Lower leg skin (tissue), 3 donors: ENCODE results near the gene NEDD4L.

Experiments used
- CTCF ChIP-seq, 3 donors: fragments of 450-650 bp; IDR thresholded peaks; one replicate each; pipeline ENCODE4 v1.5.1; 2016; ENCODE audit warnings: antibody characterized with exemption in 3 of 3, mild to moderate bottlenecking in 3 of 3, moderate library complexity in 2 of 3
- POLR2A ChIP-seq, 2 donors: fragments of 450-650 bp; IDR thresholded peaks; one replicate each; pipeline ENCODE4 v1.6.1; 2016 to 2017; ENCODE audit warnings: antibody characterized with exemption in 2 of 2, mild to moderate bottlenecking in 1 of 2, moderate library complexity in 1 of 2

DNA sequence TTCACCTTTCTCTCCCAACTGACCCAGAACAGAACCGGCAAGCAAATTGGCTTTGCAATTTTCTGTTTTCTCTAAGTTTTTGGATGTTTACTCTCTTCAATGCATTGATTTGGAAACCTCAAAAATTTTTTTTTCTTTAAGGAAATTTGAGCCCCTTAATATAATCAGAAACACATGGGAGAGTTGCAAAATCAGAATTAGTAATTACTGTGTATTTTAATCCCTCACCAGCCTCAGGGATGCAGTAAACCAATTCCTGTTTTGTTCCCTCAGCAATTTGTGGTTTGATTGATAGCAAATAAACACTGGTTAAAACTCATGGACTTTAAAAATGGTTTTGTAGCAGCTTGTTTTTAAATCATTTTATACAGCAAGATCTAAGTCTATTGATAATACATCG lies 281.5 kb downstream of the NEDD4L start:
- TF ChIP-seq CTCF (IDR thresholded peaks at IDR 0.05) = no peak
- no peak for TF ChIP-seq POLR2A (IDR thresholded peaks at IDR 0.05)
